Muscle layer of duodenum (tissue), 2 donors: ENCODE measurements around the gene PLA2G1B.

Source experiments
- H3K27ac ChIP-seq: one replicate; pipeline ENCODE4 v1.7.0; 2013; ENCODE audit warnings: mild to moderate bottlenecking, low read length
- H3K27me3 ChIP-seq: one replicate; pipeline ENCODE4 v1.7.0; 2013; ENCODE audit warnings: low read depth, mild to moderate bottlenecking, control low read depth, low read length
- H3K36me3 ChIP-seq, 2 donors: one replicate each; pipeline ENCODE4 v1.7.0; 2013; ENCODE audit warnings: low read length in 2 of 2, control low read depth in 1 of 2, mild to moderate bottlenecking in 1 of 2; ENCODE audit not compliant: insufficient read depth in 2 of 2, control insufficient read depth in 1 of 2
- H3K4me1 ChIP-seq, 2 donors: one replicate each; pipeline ENCODE4 v1.7.0; 2013; ENCODE audit warnings: low read length in 2 of 2, mild to moderate bottlenecking in 2 of 2, control low read depth in 1 of 2, moderate library complexity in 1 of 2; ENCODE audit not compliant: insufficient read depth in 2 of 2, control insufficient read depth in 1 of 2
- H3K4me3 ChIP-seq, 2 donors: one replicate each; pipeline ENCODE4 v1.7.0; 2013; ENCODE audit warnings: low read length in 2 of 2, low read depth in 1 of 2, mild to moderate bottlenecking in 1 of 2
- H3K9me3 ChIP-seq, 2 donors: one replicate each; pipeline ENCODE4 v1.7.0; 2013; ENCODE audit warnings: low read length in 2 of 2, control low read depth in 1 of 2, mild to moderate bottlenecking in 1 of 2; ENCODE audit not compliant: control insufficient read depth in 1 of 2
- donor health status: healthy.

Gene PLA2G1B

GRCh38 chr12:120367233-120367923 lies 39.8 kb upstream of the PLA2G1B start:
- Histone ChIP-seq H3K4me1 (peaks cover under 1 to 34% of the 10 kb centered on the region in 2 donors), H3K36me3 (peaks cover 0 to 3% of the 10 kb centered on the region in 2 donors), H3K27ac (peak overlapping the region; percentile 23), H3K27me3 (peaks cover 24% of the 10 kb centered on the region), H3K9me3 (no peaks in the 10 kb centered on the region), H3K4me3 (peak overlapping the region; percentile 44 to 61)

DNA sequence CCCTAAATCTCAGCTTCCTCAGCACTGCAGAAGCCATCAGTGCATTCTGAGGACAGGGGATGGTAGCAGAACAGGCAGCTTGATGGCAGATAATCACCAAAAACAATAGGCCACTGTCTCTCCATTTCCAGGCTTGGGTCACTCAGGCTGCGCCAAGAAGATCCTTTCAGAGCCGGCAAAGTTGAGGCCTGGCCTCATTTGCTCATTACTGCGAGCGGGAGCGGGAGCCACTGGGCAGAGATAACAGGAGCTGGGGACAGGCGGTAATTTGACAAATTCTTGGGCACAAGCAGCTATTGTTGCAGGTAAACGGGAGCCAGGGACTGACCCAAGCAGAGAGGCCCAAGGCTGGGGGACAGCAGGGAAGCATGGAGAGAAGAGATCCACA lies 39.3 kb upstream of the PLA2G1B start:
- Histone ChIP-seq H3K4me3 (no peak overlapping the region), H3K36me3 (peaks cover 0 to 3% of the 10 kb centered on the region in 2 donors), H3K27me3 (peaks cover 29% of the 10 kb centered on the region), H3K9me3 (no peaks in the 10 kb centered on the region), H3K27ac (peak overlapping the region; percentile 14), H3K4me1 (peaks cover 4 to 39% of the 10 kb centered on the region in 2 donors)

DNA sequence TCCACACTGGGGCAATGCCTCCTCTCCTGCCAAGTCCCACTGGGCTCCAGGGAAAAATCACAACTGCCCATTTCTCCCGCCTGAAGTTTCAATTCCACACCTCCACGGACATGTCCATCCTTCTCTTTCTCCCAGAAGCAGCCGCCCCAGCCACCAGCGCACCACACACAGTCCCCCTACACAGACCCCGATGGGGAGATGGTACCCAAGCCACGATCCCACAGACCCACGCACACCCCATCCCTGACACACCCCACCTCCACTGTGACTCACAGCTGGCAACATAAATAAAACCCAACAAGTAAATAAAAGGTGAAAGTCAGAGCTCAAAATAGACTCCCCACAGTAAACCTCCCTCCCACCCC lies 38.7 kb upstream of the PLA2G1B start:
- peak overlapping the region; percentile 14 for H3K27ac ChIP-seq
- peaks cover 4 to 41% of the 10 kb centered on the region in 2 donors for H3K4me1 ChIP-seq
- no peak overlapping the region for H3K4me3 ChIP-seq
- no peaks in the 10 kb centered on the region for H3K9me3 ChIP-seq
- peaks cover 29% of the 10 kb centered on the region for H3K27me3 ChIP-seq
- peaks cover 0 to 3% of the 10 kb centered on the region in 2 donors for H3K36me3 ChIP-seq

- peaks cover 24% of the 10 kb centered on the region for H3K27me3 ChIP-seq
- H3K27ac ChIP-seq, result peak overlapping the region; percentile 14
Observed at GRCh38 chr12:120365675-120366340, 38.2 kb upstream of the PLA2G1B start.

DNA sequence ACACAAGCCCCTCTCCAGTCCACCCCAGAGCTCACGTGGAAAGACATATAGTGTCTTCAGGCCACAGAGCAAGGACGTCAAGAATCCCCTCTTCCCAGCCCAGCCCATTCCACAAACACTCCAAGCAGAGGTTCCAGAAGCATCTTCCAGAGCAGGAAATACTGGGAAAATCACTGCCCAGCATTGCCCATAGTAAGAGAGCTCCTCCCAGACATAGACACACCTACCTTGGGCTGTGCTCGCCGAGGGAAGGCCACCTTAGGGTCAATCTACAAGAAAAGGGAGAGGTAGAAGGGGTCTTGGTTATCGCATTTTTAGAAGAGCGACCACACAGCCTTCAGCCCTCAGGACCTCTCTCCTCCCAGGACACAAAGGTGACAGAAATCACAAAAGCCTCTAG lies 36.9 kb upstream of the PLA2G1B start:
- Histone ChIP-seq H3K4me1 (peaks cover 4 to 34% of the 10 kb centered on the region in 2 donors), H3K27ac (no peak overlapping the region), H3K27me3 (peaks cover 11% of the 10 kb centered on the region)

More at GRCh38 chr12:120365675-120366340, 38.2 kb upstream of the PLA2G1B start:
- no peak overlapping the region for H3K4me3 ChIP-seq
- peaks cover 4 to 41% of the 10 kb centered on the region in 2 donors for H3K4me1 ChIP-seq
- no peaks in the 10 kb centered on the region for H3K9me3 ChIP-seq
- H3K36me3 ChIP-seq, result peaks cover 0 to 3% of the 10 kb centered on the region in 2 donors

DNA sequence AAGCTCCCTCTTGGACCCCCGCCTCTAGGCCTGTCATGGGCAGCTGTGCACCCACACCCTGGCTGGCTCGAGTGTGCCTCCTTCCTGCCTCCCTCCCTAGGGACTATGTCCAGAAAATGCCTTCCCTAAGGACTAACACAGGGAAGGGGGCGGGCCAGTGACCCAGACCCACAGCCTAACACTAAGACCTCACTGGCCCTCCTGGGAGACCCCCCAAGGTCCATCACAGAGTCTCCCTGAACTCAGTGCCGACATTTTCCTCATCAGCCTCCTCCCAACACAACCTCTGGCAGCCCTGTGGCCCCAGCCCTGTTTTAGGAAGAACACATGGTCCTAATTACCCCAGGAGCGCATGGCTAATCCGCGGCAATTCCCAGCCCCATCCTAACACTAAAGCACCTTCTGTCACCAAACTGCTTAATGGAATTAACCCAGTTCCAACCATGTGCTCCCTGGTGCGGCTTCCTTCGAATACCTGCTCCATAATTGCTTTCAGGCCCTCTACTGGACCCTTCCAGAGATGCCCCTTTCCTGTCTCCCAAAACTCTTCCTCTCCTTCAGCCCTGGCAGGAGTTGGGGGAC lies 35.8 kb upstream of the PLA2G1B start:
- Histone ChIP-seq H3K36me3 (peaks cover 0 to 3% of the 10 kb centered on the region in 2 donors), H3K27me3 (peaks cover 10% of the 10 kb centered on the region), H3K9me3 (no peaks in the 10 kb centered on the region), H3K4me3 (no peak overlapping the region), H3K27ac (no peak overlapping the region), H3K4me1 (peaks cover 4 to 31% of the 10 kb centered on the region in 2 donors)

More for the DNA sequence above, 36.9 kb upstream of the PLA2G1B start:
- Histone ChIP-seq H3K9me3 (no peaks in the 10 kb centered on the region), H3K4me3 (no peak overlapping the region), H3K36me3 (peaks cover 0 to 3% of the 10 kb centered on the region in 2 donors)

DNA sequence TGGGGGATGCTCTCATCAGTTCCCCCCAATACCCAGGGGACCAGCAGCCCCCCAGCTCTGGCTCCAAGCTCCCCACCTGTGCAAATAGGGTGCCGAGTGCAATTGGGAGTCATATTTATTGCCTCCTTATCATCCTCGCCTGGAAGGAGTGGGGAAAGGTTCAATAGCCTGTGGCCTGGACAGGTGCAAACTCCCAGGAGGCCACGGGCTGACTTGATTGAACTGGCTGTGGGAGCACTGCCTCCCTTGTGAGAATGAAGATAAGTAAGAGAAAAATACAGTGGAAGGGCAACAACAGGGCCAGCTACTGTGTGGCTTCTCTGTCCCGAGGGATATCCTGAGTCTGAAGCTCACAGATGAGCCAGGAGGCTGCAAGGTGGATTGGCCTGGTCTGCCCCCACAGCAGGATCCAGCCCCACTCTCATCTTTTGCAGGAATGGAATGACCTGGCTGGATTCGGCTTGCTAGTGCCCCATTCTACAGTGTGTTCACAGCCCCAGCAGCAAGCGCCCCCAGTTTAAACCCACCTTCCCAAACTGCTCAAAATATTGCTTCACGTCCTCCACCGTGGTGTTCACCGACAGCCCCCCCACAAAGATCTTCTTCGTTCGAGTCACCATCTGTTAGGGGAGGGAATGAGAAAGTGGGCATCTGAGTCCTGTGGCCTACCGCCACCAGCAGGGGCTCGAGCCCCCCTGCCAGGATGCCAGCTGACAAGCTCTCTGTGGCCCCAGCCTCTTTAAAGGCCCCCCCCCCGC lies 35.1 kb upstream of the PLA2G1B start:
- peaks cover 0 to 3% of the 10 kb centered on the region in 2 donors for H3K36me3 ChIP-seq
- peaks cover 4 to 25% of the 10 kb centered on the region in 2 donors for H3K4me1 ChIP-seq
- H3K27ac ChIP-seq, result peak overlapping the region; percentile 67

GRCh38 chr12:120361506-120362208 lies 34.1 kb upstream of the PLA2G1B start:
- no peak overlapping the region for H3K27ac ChIP-seq
- H3K9me3 ChIP-seq, result no peaks in the 10 kb centered on the region
- H3K36me3 ChIP-seq, result peaks cover 0 to 3% of the 10 kb centered on the region in 2 donors
- peaks cover 4 to 15% of the 10 kb centered on the region in 2 donors for H3K4me1 ChIP-seq
- peak overlapping the region; percentile 7 to 38 for H3K4me3 ChIP-seq
- peaks cover 10% of the 10 kb centered on the region for H3K27me3 ChIP-seq

More for the DNA sequence above, 35.1 kb upstream of the PLA2G1B start:
- Histone ChIP-seq H3K27me3 (peaks cover 10% of the 10 kb centered on the region), H3K4me3 (peak overlapping the region in 1 of 2 donors; percentile 7), H3K9me3 (no peaks in the 10 kb centered on the region)

GRCh38 chr12:120359128-120359527 lies 31.5 kb upstream of the PLA2G1B start:
- Histone ChIP-seq H3K4me1 (peaks cover 4 to 7% of the 10 kb centered on the region in 2 donors), H3K27ac (no peak overlapping the region), H3K4me3 (no peak overlapping the region), H3K9me3 (no peaks in the 10 kb centered on the region), H3K27me3 (peaks cover 10% of the 10 kb centered on the region), H3K36me3 (no peaks in the 10 kb centered on the region)

GRCh38 chr12:120358412-120359100 lies 31.0 kb upstream of the PLA2G1B start:
- Histone ChIP-seq H3K27ac (no peak overlapping the region), H3K27me3 (peaks cover 10% of the 10 kb centered on the region), H3K36me3 (no peaks in the 10 kb centered on the region), H3K4me3 (no peak overlapping the region), H3K9me3 (no peaks in the 10 kb centered on the region), H3K4me1 (peaks cover 4 to 7% of the 10 kb centered on the region in 2 donors)
